ENCODE measurements around the gene SLC6A17. TPM values are rescaled to one million over a fixed set of nuclear protein-coding genes. Genes with fewer than 3 reads are reported as not detected.

SLC6A17 gene
- total and polyA plus RNA-seq, 8 donors: 0.31 to 7.1 (median 1.4) TPM

DNA sequence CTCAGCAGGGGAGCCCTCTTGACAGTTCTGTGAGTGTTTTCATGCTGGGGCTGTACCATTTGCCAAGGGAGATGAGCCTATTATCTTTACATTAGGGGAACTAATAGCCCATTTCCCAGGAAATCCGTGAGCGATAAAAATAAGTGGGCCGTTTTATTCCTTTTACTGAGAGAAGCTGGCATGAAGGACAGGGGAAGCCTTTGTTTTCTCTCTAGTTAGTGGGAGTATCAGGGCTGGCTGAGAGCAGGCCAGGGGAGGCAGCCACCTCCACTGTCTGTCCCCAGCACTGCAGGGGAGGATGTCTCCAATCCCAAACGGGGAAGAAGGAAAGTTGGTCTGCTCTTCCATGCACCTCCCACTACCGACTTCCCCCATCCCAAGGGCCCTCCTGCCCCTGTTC lies 35.5 kb upstream of the SLC6A17 start:
- H3K27me3 ChIP-seq: no peaks in the 10 kb centered on the region

DNA sequence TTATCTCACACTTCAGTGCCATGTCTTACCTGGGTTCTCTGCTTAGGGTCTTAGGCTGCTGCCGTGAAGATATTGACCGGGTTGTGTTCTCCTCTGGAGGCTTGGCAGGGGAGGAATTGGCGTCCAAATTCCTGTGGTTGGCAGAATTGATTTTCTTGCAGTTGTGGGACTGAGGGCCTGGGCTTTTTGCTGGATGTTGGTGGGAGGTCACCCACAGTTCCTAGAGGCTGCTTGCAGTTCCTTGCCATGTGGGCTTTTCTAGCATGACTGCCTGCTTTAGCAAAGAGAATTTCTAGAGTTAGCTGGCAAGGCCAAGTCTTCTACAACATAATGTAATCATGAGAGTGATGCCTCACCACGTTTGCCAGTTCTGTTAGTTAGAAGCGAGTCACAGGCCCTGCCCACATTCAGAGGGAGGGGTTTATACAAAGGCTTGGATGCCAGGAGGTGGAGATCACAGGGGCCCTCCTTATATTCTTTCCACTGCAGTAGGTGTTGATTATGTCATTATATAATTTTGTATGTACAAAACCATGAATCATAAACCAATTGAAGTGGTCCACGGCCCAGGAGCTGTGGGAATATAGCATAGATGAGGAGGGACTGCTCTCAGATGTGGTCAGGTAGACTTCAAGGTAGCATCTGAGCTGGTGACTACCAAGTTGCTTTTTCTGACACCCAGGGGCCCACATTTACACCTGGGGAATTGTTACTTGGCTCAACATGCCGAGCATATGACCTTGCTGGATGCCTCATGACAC lies 31.5 kb upstream of the SLC6A17 start:
- H3K27me3 ChIP-seq: no peaks in the 10 kb centered on the region
- ATAC-seq (peak in 2 of 4 donors; percentile 31 to 37), DNase-seq (no peak), FAIRE-seq (no peak)
- no peaks in the 10 kb centered on the region for H3K36me3 ChIP-seq
- WGBS, 2 donors: 46 to 48% methylated on average over 7 of the region's 7 CpGs
- TF ChIP-seq, protein P1, sequence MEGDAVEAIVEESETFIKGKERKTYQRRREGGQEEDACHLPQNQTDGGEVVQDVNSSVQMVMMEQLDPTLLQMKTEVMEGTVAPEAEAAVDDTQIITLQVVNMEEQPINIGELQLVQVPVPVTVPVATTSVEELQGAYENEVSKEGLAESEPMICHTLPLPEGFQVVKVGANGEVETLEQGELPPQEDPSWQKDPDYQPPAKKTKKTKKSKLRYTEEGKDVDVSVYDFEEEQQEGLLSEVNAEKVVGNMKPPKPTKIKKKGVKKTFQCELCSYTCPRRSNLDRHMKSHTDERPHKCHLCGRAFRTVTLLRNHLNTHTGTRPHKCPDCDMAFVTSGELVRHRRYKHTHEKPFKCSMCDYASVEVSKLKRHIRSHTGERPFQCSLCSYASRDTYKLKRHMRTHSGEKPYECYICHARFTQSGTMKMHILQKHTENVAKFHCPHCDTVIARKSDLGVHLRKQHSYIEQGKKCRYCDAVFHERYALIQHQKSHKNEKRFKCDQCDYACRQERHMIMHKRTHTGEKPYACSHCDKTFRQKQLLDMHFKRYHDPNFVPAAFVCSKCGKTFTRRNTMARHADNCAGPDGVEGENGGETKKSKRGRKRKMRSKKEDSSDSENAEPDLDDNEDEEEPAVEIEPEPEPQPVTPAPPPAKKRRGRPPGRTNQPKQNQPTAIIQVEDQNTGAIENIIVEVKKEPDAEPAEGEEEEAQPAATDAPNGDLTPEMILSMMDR (IDR thresholded peaks at IDR 0.05): no peak
- no peaks in the 10 kb centered on the region for H3K9me3 ChIP-seq
- H3K4me1 ChIP-seq: no peaks in the 10 kb centered on the region
- H3K4me3 ChIP-seq: no peak overlapping the region
- no peak overlapping the region for H3K27ac ChIP-seq
- intact Hi-C loops (cut with DNase I): no loop called here

More for the DNA sequence above, 35.5 kb upstream of the SLC6A17 start:
- DNase-seq (no peak), ATAC-seq (no peak), FAIRE-seq (no peak)
- intact Hi-C loops (cut with DNase I): no loop called here
- Histone ChIP-seq H3K4me3 (no peak overlapping the region), H3K36me3 (no peaks in the 10 kb centered on the region), H3K27ac (no peak overlapping the region), H3K9me3 (no peaks in the 10 kb centered on the region), H3K4me1 (no peaks in the 10 kb centered on the region)
- whole genome bisulfite sequencing, 2 donors: 46 to 62% methylated on average over 5 of the region's 5 CpGs
- TF ChIP-seq, protein P1 (IDR thresholded peaks at IDR 0.05): no peak

DNA sequence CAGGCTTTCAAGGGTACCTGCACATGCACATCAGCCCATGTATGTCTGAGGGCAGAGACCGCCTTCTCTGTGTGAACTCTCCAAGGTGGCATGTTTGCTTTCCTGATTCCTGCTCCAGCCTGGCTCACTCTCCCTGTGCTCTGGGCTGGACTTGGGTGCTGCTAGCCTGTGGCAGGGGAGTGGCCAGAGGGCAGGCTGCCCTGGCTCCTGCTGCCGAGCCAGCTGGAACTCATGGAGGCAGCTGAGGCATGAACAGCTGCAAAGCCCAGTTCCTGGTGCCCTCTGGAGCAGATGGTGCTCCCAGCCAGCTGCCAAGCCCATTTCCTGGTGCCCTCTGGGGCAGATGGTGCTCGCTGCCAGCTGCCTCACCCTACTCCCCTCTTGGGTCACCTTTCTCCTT lies 30.5 kb upstream of the SLC6A17 start:
- DNase-seq: peak in 1 of 6 donors; percentile 28
- TF ChIP-seq, protein P1 (IDR thresholded peaks at IDR 0.05): no peak
- H3K27ac ChIP-seq: no peak overlapping the region
- intact Hi-C loops (cut with DNase I): no loop called here
- H3K4me1 ChIP-seq: no peaks in the 10 kb centered on the region
- FAIRE-seq: no peak
- ATAC-seq: peak in 1 of 4 donors; percentile 48
- no peaks in the 10 kb centered on the region for H3K9me3 ChIP-seq
- H3K4me3 ChIP-seq: no peak overlapping the region
- H3K36me3 ChIP-seq: no peaks in the 10 kb centered on the region
- no peaks in the 10 kb centered on the region for H3K27me3 ChIP-seq
- 56 to 65% methylated on average over 3 of the region's 3 CpGs for WGBS, 2 donors

DNA sequence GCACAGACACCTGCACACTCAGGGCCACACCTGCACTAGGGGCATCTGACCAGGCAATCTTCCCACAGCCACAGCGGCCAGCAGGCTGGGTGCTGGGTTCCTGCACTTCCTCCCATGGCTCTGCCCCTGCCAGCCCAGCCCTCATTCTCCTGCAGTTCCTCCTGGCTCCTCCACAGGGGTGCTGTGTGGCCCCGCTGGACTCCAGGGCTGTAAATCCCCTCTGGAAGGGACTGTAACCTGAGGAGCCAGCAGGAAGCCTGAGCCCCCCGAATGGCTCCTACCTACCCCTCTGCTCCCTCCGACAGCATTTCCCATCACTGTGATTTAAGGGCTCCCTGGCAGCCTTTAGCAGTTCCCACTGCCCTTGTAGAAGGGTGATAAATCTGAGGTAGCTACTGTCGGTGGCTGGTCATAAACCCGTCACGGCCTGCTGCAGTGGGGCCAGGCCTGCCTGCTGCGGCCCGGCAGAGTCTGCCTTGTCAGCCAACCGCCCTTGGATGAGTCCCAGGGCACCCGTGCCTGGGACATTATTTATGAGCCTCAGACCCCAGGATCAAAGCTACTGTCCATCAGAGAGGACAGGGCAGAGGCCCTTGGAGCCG lies 29.2 kb upstream of the SLC6A17 start:
- H3K9me3 ChIP-seq: no peaks in the 10 kb centered on the region
- H3K27ac ChIP-seq: no peak overlapping the region
- TF ChIP-seq, protein P1 (IDR thresholded peaks at IDR 0.05): no peak
- no peaks in the 10 kb centered on the region for H3K36me3 ChIP-seq
- intact Hi-C loops (cut with DNase I): no loop called here
- ATAC-seq (no peak), FAIRE-seq (no peak), DNase-seq (peak in 2 of 6 donors; percentile 35 to 58)
- H3K27me3 ChIP-seq: no peaks in the 10 kb centered on the region
- H3K4me1 ChIP-seq: no peaks in the 10 kb centered on the region
- WGBS, 2 donors: 62 to 63% methylated on average over 12 of the region's 12 CpGs
- no peak overlapping the region for H3K4me3 ChIP-seq

DNA sequence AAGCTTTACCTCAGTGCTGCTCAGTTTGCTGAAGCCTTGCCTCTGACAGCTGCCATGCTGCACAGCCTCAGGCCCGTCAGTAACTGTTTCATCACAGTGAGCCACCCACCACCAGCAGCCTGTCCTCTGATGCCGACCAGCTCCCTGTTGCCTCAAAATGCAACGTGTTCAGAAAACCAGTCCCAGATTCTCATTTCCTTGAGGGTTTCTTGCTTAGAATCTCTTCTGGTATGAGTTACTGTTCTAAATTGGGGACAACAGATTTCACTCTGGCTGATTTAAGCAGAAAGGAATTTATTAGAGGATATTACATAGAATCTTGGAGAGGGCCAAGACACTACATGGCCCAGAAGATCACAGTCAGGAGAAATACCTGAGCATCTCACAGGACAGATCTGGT lies 27.1 kb upstream of the SLC6A17 start:
- Histone ChIP-seq H3K36me3 (no peaks in the 10 kb centered on the region), H3K4me3 (no peak overlapping the region), H3K27ac (no peak overlapping the region), H3K9me3 (no peaks in the 10 kb centered on the region), H3K4me1 (no peaks in the 10 kb centered on the region), H3K27me3 (no peaks in the 10 kb centered on the region)
- DNase-seq (no peak), FAIRE-seq (no peak), ATAC-seq (no peak)
- 54 to 67% methylated on average over 3 of the region's 3 CpGs for WGBS, 2 donors
- intact Hi-C loops (cut with DNase I): no loop called here
- TF ChIP-seq, protein P1 (IDR thresholded peaks at IDR 0.05): no peak

Data from pancreas (tissue), 10 donors.